ENCODE measurements around the gene RAD9B.
"Not testable (repeated sequence)": the region's sequence is repeated elsewhere in the genome, so short reads cannot be mapped to it uniquely, and the experiment has no call there.

- TF ChIP-seq EZH2 (IDR thresholded peaks at IDR 0.05; ENCODE audit: insufficient read depth, poor library complexity, severe bottlenecking); EZH2phosphoT487 (IDR thresholded peaks at IDR 0.05; ENCODE audit: insufficient read depth, low read depth): not testable (repeated sequence)
Observed at GRCh38 chr12:110465765-110466164, 36.4 kb upstream of the RAD9B start.
